HepG2 (cell line): Measurements from ENCODE around the gene ZNRF3. TPM values are rescaled to one million over a fixed set of nuclear protein-coding genes. Genes with fewer than 3 reads are reported as not detected.

Experiments
- ARNTL ChIP-seq: sonication (generic); formaldehyde crosslinking; IDR thresholded peaks from 2 replicates; pipeline ENCODE4 v1.4.0; 2020; ENCODE audit warnings: mild to moderate bottlenecking, missing genetic modification reagents
- ELF1 ChIP-seq: sonication (generic); formaldehyde crosslinking; IDR thresholded peaks from 2 replicates; pipeline ENCODE4 v1.4.0; 2020; ENCODE audit warnings: missing genetic modification reagents
- GATAD2A ChIP-seq: IDR thresholded peaks from 2 replicates; pipeline ENCODE4 v1.6.1; 2016
- IRF1 ChIP-seq: sonication (generic); formaldehyde crosslinking; IDR thresholded peaks from 2 replicates; pipeline ENCODE4 v1.4.0; 2020; ENCODE audit warnings: low read depth, mild to moderate bottlenecking, missing genetic modification reagents
- KLF12 ChIP-seq: sonication (generic); formaldehyde crosslinking; IDR thresholded peaks from 2 replicates; pipeline ENCODE4 v1.4.0; 2020; ENCODE audit warnings: missing genetic modification reagents, borderline replicate concordance
- MTERF4 ChIP-seq: sonication (generic); formaldehyde crosslinking; IDR thresholded peaks from 2 replicates; pipeline ENCODE4 v1.8.0; 2023; ENCODE audit warnings: mild to moderate bottlenecking, missing genetic modification reagents
- NR0B2 ChIP-seq: sonication (generic); formaldehyde crosslinking; IDR thresholded peaks from 2 replicates; pipeline ENCODE4 v1.4.0; 2020; ENCODE audit warnings: mild to moderate bottlenecking, missing genetic modification reagents
- POGZ ChIP-seq: sonication (generic); formaldehyde crosslinking; IDR thresholded peaks from 2 replicates; pipeline ENCODE4 v1.4.0; 2020; ENCODE audit warnings: mild to moderate bottlenecking, missing genetic modification reagents
- PPARG ChIP-seq: conservative IDR thresholded peaks from 2 replicates; pipeline ENCODE4 v1.6.1; 2016; ENCODE audit warnings: missing biosample characterization, missing genetic modification reagents
- RBFOX2 ChIP-seq: fragments of 200-400 bp; formaldehyde crosslinking; IDR thresholded peaks from 2 replicates; pipeline ENCODE4 v1.6.1; 2017; ENCODE audit warnings: low read depth, mild to moderate bottlenecking, low read length
- SIN3A ChIP-seq: IDR thresholded peaks from 2 replicates; pipeline ENCODE4 v1.6.1; 2011; ENCODE audit warnings: low read depth, mild to moderate bottlenecking, control low read depth, low read length, borderline replicate concordance
- SP2 ChIP-seq: sonication (generic); formaldehyde crosslinking; IDR thresholded peaks from 2 replicates; pipeline ENCODE4 v1.5.1; 2020; ENCODE audit warnings: mild to moderate bottlenecking, missing genetic modification reagents
- SP5 ChIP-seq: IDR thresholded peaks from 2 replicates; pipeline ENCODE4 v1.6.1; 2016; ENCODE audit warnings: low read depth, borderline replicate concordance
- TEAD3 ChIP-seq: optimal IDR thresholded peaks from 2 replicates; pipeline ENCODE3; 2016; ENCODE audit warnings: borderline replicate concordance
- THRA ChIP-seq: sonication (generic); formaldehyde crosslinking; IDR thresholded peaks from 2 replicates; pipeline ENCODE4 v1.4.0; 2020; ENCODE audit warnings: missing genetic modification reagents, borderline replicate concordance
- TP53 ChIP-seq: sonication (generic); formaldehyde crosslinking; conservative IDR thresholded peaks from 2 replicates; pipeline ENCODE4 v1.4.0; 2020; ENCODE audit warnings: missing genetic modification reagents
- ZBTB44 ChIP-seq: sonication (generic); formaldehyde crosslinking; IDR thresholded peaks from 2 replicates; pipeline ENCODE4 v1.4.0; 2020; ENCODE audit warnings: missing genetic modification reagents
- ZFP91 ChIP-seq: sonication (generic); formaldehyde crosslinking; IDR thresholded peaks from 2 replicates; pipeline ENCODE4 v1.9.0; 2022; ENCODE audit warnings: missing genetic modification reagents, mild to moderate bottlenecking, borderline replicate concordance
- ZNF160 ChIP-seq: sonication (generic); formaldehyde crosslinking; IDR thresholded peaks from 2 replicates; pipeline ENCODE4 v1.8.0; 2022; ENCODE audit warnings: mild to moderate bottlenecking, inconsistent platforms, missing genetic modification reagents
- ZNF644 ChIP-seq: IDR thresholded peaks from 2 replicates; pipeline ENCODE4 v1.6.1; 2016; ENCODE audit warnings: low read depth
- ZSCAN29 ChIP-seq: sonication (generic); formaldehyde crosslinking; conservative IDR thresholded peaks from 2 replicates; pipeline ENCODE4 v1.4.0; 2020; ENCODE audit warnings: mild to moderate bottlenecking, missing genetic modification reagents
- ZSCAN30 ChIP-seq: sonication (generic); formaldehyde crosslinking; IDR thresholded peaks from 2 replicates; pipeline ENCODE4 v1.5.0; 2020; ENCODE audit warnings: mild to moderate bottlenecking, missing genetic modification reagents
- ZSCAN9 ChIP-seq: IDR thresholded peaks from 2 replicates; pipeline ENCODE4 v1.6.1; 2016; ENCODE audit warnings: borderline replicate concordance
- polyA plus RNA-seq, 8 experiments: library from polyadenylated mRNA; depleted of rRNA in 3 of 8; stranded (reverse) in 7 of 8; unstranded in 1 of 8; fragments of >200 nt; fragmentation: Illumina TruSeq in 4 of 8; extraction: Trizol in 4 of 8; gene quantifications; 2 replicates each; pipeline versions ENCODE4 v1.2.1 to v1.2.3, GENCODE V29; 2011 to 2016; ENCODE audit warnings: low read depth in 4 of 8, missing spikeins in 1 of 8, mixed read lengths in 1 of 8; ENCODE audit not compliant: insufficient read depth in 1 of 8
- total RNA-seq, 5 experiments: library from RNA; depleted of rRNA; stranded (reverse); fragments of >200 nt; fragmentation: Illumina TruSeq; extraction: Trizol; gene quantifications; 2 replicates each; pipeline ENCODE4 v1.2.3, GENCODE V29; 2016; ENCODE audit warnings: low read depth in 1 of 5

ZNRF3 gene
- total and polyA plus RNA-seq, 2 of the 13 experiments (the other 11 are each of a cell fraction or from before 2014, with no cell fraction given): 20.3 to 36.7 TPM

- TF ChIP-seq POGZ (CRISPR knock-in tag): no peak
- 0 out of 2 replicates have a peak, but pooled peaks have one; percentile 60 for TF ChIP-seq ZSCAN29 (CRISPR knock-in tag)
- TF ChIP-seq NR0B2 (CRISPR knock-in tag): no peak
- TF ChIP-seq SP5 (CRISPR knock-in tag): peak; percentile 38; the same call in 1 of the 2 replicates
- no peak for TF ChIP-seq KLF12
- TF ChIP-seq MTERF4 (CRISPR knock-in tag): no peak
- TF ChIP-seq ZBTB44 (CRISPR knock-in tag): no peak
- TF ChIP-seq IRF1 (CRISPR knock-in tag): no peak
- TF ChIP-seq SP2: no peak
- no peak for TF ChIP-seq ARNTL (CRISPR knock-in tag)
- peak; percentile 60 for TF ChIP-seq PPARG
- TF ChIP-seq ZSCAN30: no peak
- TF ChIP-seq ZSCAN9 (CRISPR knock-in tag): no peak; the same call in 1 of the 2 replicates
- TF ChIP-seq GATAD2A (CRISPR knock-in tag): peak; percentile 86
- TF ChIP-seq ELF1 (CRISPR knock-in tag): no peak
- 0 out of 2 replicates have a peak, but pooled peaks have one; percentile 43 for TF ChIP-seq SIN3A
- peak; percentile 8; the same call in 1 of the 2 replicates for TF ChIP-seq ZNF644 (CRISPR knock-in tag)
- TF ChIP-seq THRA (CRISPR knock-in tag): peak; percentile 60; the same call in 1 of the 2 replicates
- no peak for TF ChIP-seq TEAD3 (CRISPR knock-in tag)
- TF ChIP-seq ZFP91 (CRISPR knock-in tag): no peak
- no peak for TF ChIP-seq ZNF160 (CRISPR knock-in tag)
- no peak for TF ChIP-seq TP53
- no peak for TF ChIP-seq RBFOX2
These were observed 48.6 kb downstream of the ZNRF3 start (continued) for GRCh38 chr22:28931844-28932567.
